GM23248 (cell line): Measurements from ENCODE around the gene PIK3R5. TPM values are rescaled to one million over a fixed set of nuclear protein-coding genes. Genes with fewer than 3 reads are reported as not detected.

Experiments used
- DNase-seq: peaks from one replicate; pipeline ENCODE4 v3.0.0-alpha.2; 2015
- H2AFZ ChIP-seq: fragments of 200-600 bp; sonication (generic); 2 replicates; pipeline ENCODE4 v1.6.1; 2016; ENCODE audit warnings: antibody characterized with exemption
- H3F3A ChIP-seq: fragments of 200-600 bp; sonication (generic); 2 replicates; pipeline ENCODE4 v1.6.1; 2016; ENCODE audit warnings: mild to moderate bottlenecking, antibody characterized with exemption, mixed run types; ENCODE audit not compliant: insufficient read depth
- H3K27ac ChIP-seq: fragments of 200-600 bp; sonication (generic); 2 replicates; pipeline ENCODE4 v1.5.1; 2016; ENCODE audit warnings: mild to moderate bottlenecking
- H3K27me3 ChIP-seq: fragments of 200-600 bp; sonication (generic); replicated peaks from 2 replicates; pipeline ENCODE4 v1.6.1; 2016; ENCODE audit warnings: mild to moderate bottlenecking; ENCODE audit not compliant: insufficient read depth
- H3K36me3 ChIP-seq: fragments of 200-600 bp; sonication (generic); 2 replicates; pipeline ENCODE4 v1.6.1; 2016; ENCODE audit warnings: low read depth, mild to moderate bottlenecking
- H3K4me1 ChIP-seq: fragments of 200-600 bp; sonication (generic); 2 replicates; pipeline ENCODE4 v1.6.1; 2016; ENCODE audit warnings: mild to moderate bottlenecking; ENCODE audit not compliant: insufficient read depth
- H3K4me2 ChIP-seq: fragments of 200-600 bp; sonication (generic); one replicate; pipeline ENCODE4 v1.6.1; 2016; ENCODE audit warnings: mild to moderate bottlenecking; ENCODE audit not compliant: unreplicated experiment
- H3K4me3 ChIP-seq: fragments of 200-600 bp; sonication (generic); 2 replicates; pipeline ENCODE4 v1.5.1; 2016; ENCODE audit warnings: mild to moderate bottlenecking
- H3K79me2 ChIP-seq: fragments of 200-600 bp; sonication (generic); 2 replicates; pipeline ENCODE4 v1.6.1; 2016; ENCODE audit warnings: mild to moderate bottlenecking; ENCODE audit not compliant: insufficient read depth
- H3K9ac ChIP-seq: fragments of 200-600 bp; sonication (generic); 2 replicates; pipeline ENCODE4 v1.6.1; 2016; ENCODE audit warnings: mild to moderate bottlenecking
- H3K9me2 ChIP-seq: fragments of 200-600 bp; sonication (generic); 2 replicates; pipeline ENCODE4 v1.6.1; 2016; ENCODE audit warnings: mixed run types, mild to moderate bottlenecking, moderate library complexity; ENCODE audit not compliant: insufficient read depth
- H3K9me3 ChIP-seq: fragments of 200-600 bp; sonication (generic); one replicate; pipeline ENCODE4 v1.6.1; 2017; ENCODE audit warnings: low read depth
- H4K20me1 ChIP-seq: fragments of 200-600 bp; sonication (generic); 2 replicates; pipeline ENCODE4 v1.6.0; 2016; ENCODE audit not compliant: insufficient read depth
- EZH2 ChIP-seq: fragments of 200-600 bp; sonication (generic); IDR thresholded peaks from 2 replicates; pipeline ENCODE4 v1.6.1; 2018; ENCODE audit warnings: antibody characterized with exemption, mild to moderate bottlenecking; ENCODE audit not compliant: insufficient read depth, poor library complexity, severe bottlenecking
- EZH2phosphoT487 ChIP-seq: fragments of 200-600 bp; sonication (generic); IDR thresholded peaks from 2 replicates; pipeline ENCODE4 v1.6.1; 2018; ENCODE audit warnings: antibody characterized with exemption, moderate library complexity, mild to moderate bottlenecking, low read depth; ENCODE audit not compliant: insufficient read depth
- WGBS, 2 experiments: methylation state at CpG; one replicate each; pipeline ENCODE4 v1.1.6; 2015 to 2017; ENCODE audit warnings: low lambda C conversion rate in 2 of 2, low coverage in 1 of 2; ENCODE audit errors: missing lambda C conversion rate in 2 of 2; 5-methylcytosine and 5-hydroxymethylcytosine counted together
- in situ Hi-C: fragments of 300-500 bp; cut with MboI; formaldehyde crosslinking; loops from 2 replicates; pipeline ENCODE4 v1.15.0; 2020
- polyA plus RNA-seq: library from polyadenylated mRNA; unstranded; fragments of >200 nt; fragmentation: Nextera tagmentation; extraction: Ambion mirVana; gene quantifications from 2 replicates; pipeline ENCODE4 v1.2.1, GENCODE V29; 2016
- total RNA-seq: library from RNA; depleted of rRNA; stranded (reverse); fragments of >200 nt; shearing (Covaris generic); gene quantifications from 2 replicates; pipeline ENCODE4 v1.2.3, GENCODE V29; 2014

The PIK3R5 gene
- total and polyA plus RNA-seq, 2 experiments from 2014 or later: 0.11 TPM; not detected in 1

DNA sequence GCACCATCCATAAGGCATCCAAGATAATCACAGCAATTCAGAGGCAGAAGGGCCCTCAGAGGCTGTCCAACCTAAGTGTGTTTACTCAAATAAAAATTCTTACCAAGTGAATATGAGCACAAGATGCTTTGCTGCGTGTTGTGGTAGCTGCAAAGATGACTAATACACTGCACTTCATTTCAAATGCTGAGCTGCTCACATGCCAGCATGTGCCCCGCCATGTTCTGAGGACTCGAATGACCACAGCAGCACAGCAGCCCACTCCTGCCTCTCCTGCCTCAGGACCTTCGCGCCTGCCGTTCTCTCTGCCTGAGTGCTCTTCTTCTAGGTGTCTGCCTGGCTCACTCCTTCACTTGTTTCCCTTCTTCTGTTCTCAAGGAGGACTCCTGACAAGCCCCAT lies 19.0 kb downstream of the PIK3R5 start:
- TF ChIP-seq EZH2phosphoT487 (no peak), EZH2 (no peak)
- H3K27ac ChIP-seq: no peak overlapping the region
- no peaks in the 10 kb centered on the region for H3K4me1 ChIP-seq
- H2AFZ ChIP-seq: no peak overlapping the region
- H4K20me1 ChIP-seq: no peaks in the 10 kb centered on the region
- H3K9me3 ChIP-seq: no peaks in the 10 kb centered on the region
- 69 to 70% methylated on average over 6 of the region's 6 CpGs for WGBS, 2 experiments
- H3K9ac ChIP-seq: no peak overlapping the region
- H3K4me3 ChIP-seq: no peak overlapping the region
- no peaks in the 10 kb centered on the region for H3K36me3 ChIP-seq
- no peaks in the 10 kb centered on the region for H3F3A ChIP-seq
- in situ Hi-C loops: no loop called here
- no peaks in the 10 kb centered on the region for H3K27me3 ChIP-seq
- peak; percentile 49 for DNase-seq
- H3K4me2 ChIP-seq: no peak overlapping the region
- no peaks in the 10 kb centered on the region for H3K9me2 ChIP-seq
- H3K79me2 ChIP-seq: no peaks in the 10 kb centered on the region

DNA sequence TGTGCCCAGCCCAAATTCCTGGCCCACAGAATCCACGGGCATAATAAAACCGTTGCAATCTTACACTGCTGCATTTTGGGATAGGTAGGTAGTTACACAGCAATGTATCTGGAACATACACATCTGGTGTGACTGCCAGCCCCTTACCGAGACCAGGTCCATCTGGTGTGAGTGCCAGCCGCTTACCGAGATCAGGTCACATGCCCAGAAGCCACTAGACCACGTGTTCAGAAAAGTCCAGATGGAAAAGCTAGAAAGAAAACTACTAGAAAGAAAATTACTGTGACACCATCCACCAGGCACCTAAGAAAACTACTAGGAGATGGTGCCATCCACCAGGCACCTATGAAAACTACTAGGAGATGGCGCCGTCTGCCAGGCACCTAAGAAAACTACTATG lies 19.4 kb downstream of the PIK3R5 start:
- Histone ChIP-seq H3K36me3 (no peaks in the 10 kb centered on the region), H3K79me2 (no peaks in the 10 kb centered on the region), H3K9me3 (no peaks in the 10 kb centered on the region), H3K4me3 (no peak overlapping the region), H4K20me1 (no peaks in the 10 kb centered on the region), H3K9ac (no peak overlapping the region), H2AFZ (no peak overlapping the region), H3F3A (no peaks in the 10 kb centered on the region), H3K4me2 (no peak overlapping the region), H3K4me1 (no peaks in the 10 kb centered on the region), H3K27ac (no peak overlapping the region), H3K27me3 (no peaks in the 10 kb centered on the region), H3K9me2 (no peaks in the 10 kb centered on the region)
- DNase-seq: no peak
- in situ Hi-C loops: no loop called here
- TF ChIP-seq EZH2: no peak
- TF ChIP-seq EZH2phosphoT487: no peak
- 57 to 67% methylated on average over 8 of the region's 8 CpGs for WGBS, 2 experiments

DNA sequence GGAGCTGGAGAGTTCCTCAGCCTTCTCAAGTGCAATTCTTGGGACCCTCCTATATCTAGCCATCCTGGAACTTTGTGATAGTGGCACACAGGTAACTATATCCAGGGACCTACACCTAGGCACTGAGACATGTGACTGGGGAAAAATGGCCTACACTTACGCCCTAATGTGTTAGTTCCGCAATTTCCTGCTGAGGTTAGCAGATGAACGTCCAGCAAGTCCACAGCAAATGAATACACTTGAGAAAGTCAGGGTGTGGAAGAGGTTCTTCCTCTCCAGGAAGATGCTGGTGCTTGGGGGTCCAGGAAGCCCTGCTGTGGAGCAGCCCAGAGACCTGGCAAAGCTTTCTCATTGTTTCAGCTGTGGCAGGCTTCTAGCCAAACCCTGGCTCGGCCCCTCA lies 20.8 kb downstream of the PIK3R5 start:
- WGBS, 2 experiments: 58 to 63% methylated on average over 4 of the region's 4 CpGs
- Histone ChIP-seq H2AFZ (no peak overlapping the region), H3K36me3 (no peaks in the 10 kb centered on the region), H3F3A (no peaks in the 10 kb centered on the region), H3K79me2 (no peaks in the 10 kb centered on the region), H3K27ac (no peak overlapping the region), H3K9me3 (no peaks in the 10 kb centered on the region), H3K27me3 (0 out of 2 replicates have a peak, but pooled peaks cover 12% of the 10 kb centered on the region), H3K4me2 (no peak overlapping the region), H3K4me3 (no peak overlapping the region), H3K9me2 (no peaks in the 10 kb centered on the region), H3K9ac (no peak overlapping the region), H4K20me1 (no peaks in the 10 kb centered on the region), H3K4me1 (no peaks in the 10 kb centered on the region)
- in situ Hi-C loops: no loop called here
- DNase-seq: no peak
- TF ChIP-seq EZH2 (no peak), EZH2phosphoT487 (no peak)

DNA sequence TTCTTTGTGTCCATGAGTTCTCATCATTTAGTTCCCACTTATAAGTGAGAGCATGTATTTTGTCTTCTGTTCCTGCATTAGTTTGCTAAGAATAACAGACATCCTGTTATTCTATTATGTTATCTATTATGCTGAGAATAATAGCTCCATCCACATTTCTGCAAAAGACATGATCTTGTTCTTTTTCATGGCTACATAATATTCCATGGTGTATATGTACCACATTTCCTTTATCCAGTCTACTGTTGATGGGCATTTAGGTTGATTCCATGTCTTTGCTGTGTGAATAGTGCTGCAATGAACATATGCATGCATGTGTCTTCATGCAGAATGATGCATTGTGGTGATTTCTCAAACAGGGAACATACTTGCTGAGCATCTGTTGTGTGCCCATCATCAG lies 21.4 kb downstream of the PIK3R5 start:
- H3F3A ChIP-seq: no peaks in the 10 kb centered on the region
- no peaks in the 10 kb centered on the region for H3K79me2 ChIP-seq
- no peak overlapping the region for H3K27ac ChIP-seq
- TF ChIP-seq EZH2phosphoT487 (no peak), EZH2 (no peak)
- H2AFZ ChIP-seq: no peak overlapping the region
- no peak overlapping the region for H3K9ac ChIP-seq
- no peaks in the 10 kb centered on the region for H3K9me2 ChIP-seq
- H3K4me2 ChIP-seq: no peak overlapping the region
- no peaks in the 10 kb centered on the region for H3K36me3 ChIP-seq
- no peaks in the 10 kb centered on the region for H4K20me1 ChIP-seq
- no peaks in the 10 kb centered on the region for H3K4me1 ChIP-seq
- no peaks in the 10 kb centered on the region for H3K9me3 ChIP-seq
- 0 out of 2 replicates have a peak, but pooled peaks cover 18% of the 10 kb centered on the region for H3K27me3 ChIP-seq
- H3K4me3 ChIP-seq: no peak overlapping the region
- DNase-seq: no peak
- in situ Hi-C loops: no loop called here

DNA sequence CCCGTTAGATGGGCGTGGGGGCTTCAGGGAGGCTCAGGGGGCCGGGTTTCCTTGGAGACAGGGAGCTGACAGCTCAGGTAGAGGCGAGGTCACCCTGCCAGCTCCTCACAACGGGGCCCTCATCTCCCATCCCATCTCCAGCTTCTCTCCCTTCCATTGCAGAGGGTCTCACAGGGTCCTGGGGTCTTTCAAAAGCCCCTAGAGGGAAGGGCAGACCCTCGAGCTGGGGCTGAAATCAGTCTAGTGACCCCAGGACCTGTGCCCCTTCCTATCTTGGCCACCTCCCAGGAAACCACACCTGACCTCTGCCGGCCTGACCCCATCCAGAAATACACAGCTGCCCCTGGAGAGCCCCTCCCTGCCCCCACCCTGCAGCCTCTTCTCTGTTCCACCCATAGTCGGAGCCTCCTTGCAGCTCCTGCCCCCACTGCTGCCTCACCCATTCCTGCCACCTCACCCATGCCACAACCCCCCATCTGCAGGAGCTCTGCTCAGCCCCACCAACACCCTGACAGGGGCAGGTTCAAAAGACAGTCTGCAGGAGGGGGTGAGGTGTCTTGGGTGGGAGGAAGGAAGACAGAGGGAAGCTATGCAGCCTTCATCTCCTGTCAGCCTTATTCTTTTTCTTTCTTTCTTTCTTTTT lies 23.4 kb downstream of the PIK3R5 start:
- Histone ChIP-seq H3K9ac (no peak overlapping the region), H3K9me3 (no peaks in the 10 kb centered on the region), H3K27ac (no peak overlapping the region), H2AFZ (no peak overlapping the region), H4K20me1 (no peaks in the 10 kb centered on the region), H3K79me2 (no peaks in the 10 kb centered on the region), H3F3A (no peaks in the 10 kb centered on the region), H3K4me3 (no peak overlapping the region), H3K4me2 (no peak overlapping the region), H3K36me3 (no peaks in the 10 kb centered on the region), H3K4me1 (no peaks in the 10 kb centered on the region), H3K9me2 (no peaks in the 10 kb centered on the region), H3K27me3 (0 out of 2 replicates have a peak, but pooled peaks cover 22% of the 10 kb centered on the region)
- WGBS, 2 experiments: 43 to 46% methylated on average over 8 of the region's 8 CpGs
- in situ Hi-C loops: no loop called here
- no peak for DNase-seq
- TF ChIP-seq EZH2 (no peak), EZH2phosphoT487 (no peak)
